Measurements from ENCODE around the gene ABCC8. TPM values are rescaled to one million over a fixed set of nuclear protein-coding genes. Genes with fewer than 3 reads are reported as not detected.

Gene ABCC8
- total and polyA plus RNA-seq, 12 donors, result 0.39 to 216 (median 4.0) TPM; not detected in 1

GRCh38 chr11:17394743-17395390 lies 81.8 kb downstream of the ABCC8 start:
- Histone ChIP-seq H3K27me3 (no peaks in the 10 kb centered on the region), H3K4me3 (no peak overlapping the region), H3K36me3 (replicated peaks in 1 of 2) (no peaks in the 10 kb centered on the region), H3K27ac (no peak overlapping the region), H3K4me1 (replicated peaks in 1 of 2) (peaks cover 0 to 1% of the 10 kb centered on the region in 2 donors), H3K9me3 (replicated peaks in 1 of 3) (no peaks in the 10 kb centered on the region)
- no peak for TF ChIP-seq CTCF (IDR thresholded peaks at IDR 0.05)
- no peak for TF ChIP-seq POLR2A (IDR thresholded peaks at IDR 0.05)
- DNase-seq, result no peak
- intact Hi-C loops (cut with DNase I), result no loop called here
- WGBS, 4 donors, result 81 to 97% (median 89%) methylated on average over 5 to 10 of the region's 10 CpGs

GRCh38 chr11:17393472-17393871 lies 83.2 kb downstream of the ABCC8 start:
- WGBS, 4 donors, result 93 to 100% (median 95%) methylated on average over 1 to 6 of the region's 6 CpGs
- TF ChIP-seq POLR2A (IDR thresholded peaks at IDR 0.05), result no peak
- no peak for TF ChIP-seq CTCF (IDR thresholded peaks at IDR 0.05)
- H3K27me3 ChIP-seq, result no peaks in the 10 kb centered on the region
- no peaks in the 10 kb centered on the region for H3K9me3 ChIP-seq (replicated peaks in 1 of 3)
- H3K4me1 ChIP-seq (replicated peaks in 1 of 2), result peaks cover 3 to 4% of the 10 kb centered on the region in 2 donors
- no peak for DNase-seq
- no peak overlapping the region for H3K4me3 ChIP-seq
- intact Hi-C loops (cut with DNase I), result no loop called here
- no peaks in the 10 kb centered on the region for H3K36me3 ChIP-seq (replicated peaks in 1 of 2)
- no peak overlapping the region for H3K27ac ChIP-seq

- Histone ChIP-seq H3K9me3 (replicated peaks in 1 of 3) (no peaks in the 10 kb centered on the region), H3K27ac (no peak overlapping the region), H3K4me3 (no peak overlapping the region), H3K27me3 (no peaks in the 10 kb centered on the region), H3K4me1 (replicated peaks in 1 of 2) (peaks cover 3 to 4% of the 10 kb centered on the region in 2 donors), H3K36me3 (replicated peaks in 1 of 2) (no peaks in the 10 kb centered on the region)
- WGBS, 4 donors, result 86 to 90% (median 87%) methylated on average over 6 to 14 of the region's 14 CpGs
- intact Hi-C loops (cut with DNase I), result no loop called here
- DNase-seq, result no peak
- TF ChIP-seq POLR2A (IDR thresholded peaks at IDR 0.05) (no peak), CTCF (IDR thresholded peaks at IDR 0.05) (no peak)
Observed at GRCh38 chr11:17392872-17393271, 83.8 kb downstream of the ABCC8 start.

- TF ChIP-seq POLR2A (IDR thresholded peaks at IDR 0.05), result no peak
- Histone ChIP-seq H3K4me3 (no peak overlapping the region), H3K27ac (no peak overlapping the region), H3K27me3 (no peaks in the 10 kb centered on the region), H3K9me3 (replicated peaks in 1 of 3) (no peaks in the 10 kb centered on the region), H3K4me1 (replicated peaks in 1 of 2) (peaks cover 3 to 4% of the 10 kb centered on the region in 2 donors), H3K36me3 (replicated peaks in 1 of 2) (no peaks in the 10 kb centered on the region)
- 84 to 93% (median 85%) methylated on average over 3 of the region's 3 CpGs for WGBS, 4 donors
- intact Hi-C loops (cut with DNase I), result no loop called here
- DNase-seq, result no peak
Observed at GRCh38 chr11:17391493-17392355, 84.9 kb downstream of the ABCC8 start.
